Fibroblast of the aortic adventitia (primary cell): ENCODE results near the gene KLF13. TPM values are rescaled to one million over a fixed set of nuclear protein-coding genes. Genes with fewer than 3 reads are reported as not detected.
"Not testable (repeated sequence)": the region's sequence is repeated elsewhere in the genome, so short reads cannot be mapped to it uniquely, and the experiment has no call there.

Source experiments
- DNase-seq: peaks from one replicate; pipeline ENCODE4 v3.0.0-alpha.2; 2010; ENCODE audit warnings: low read depth
- H3K4me3 ChIP-seq: 2 replicates; pipeline ENCODE4 v1.5.1; 2011; ENCODE audit warnings: low read depth, mild to moderate bottlenecking, control low read depth, low read length, moderate library complexity
- total RNA-seq: library from RNA; depleted of rRNA; stranded (reverse); fragments of >200 nt; gene quantifications from 2 replicates; pipeline ENCODE4 v1.2.3, GENCODE V29; 2012; ENCODE audit warnings: low replicate concordance
- TF ChIP-seq, protein P1 (sequence below): IDR thresholded peaks from 2 replicates; pipeline ENCODE4 v1.5.1; 2011; ENCODE audit warnings: mild to moderate bottlenecking, low read length, control low read depth, inconsistent platforms; ENCODE audit not compliant: insufficient read depth

Gene KLF13
- total RNA-seq, 1 donor: 40.4 TPM

DNA sequence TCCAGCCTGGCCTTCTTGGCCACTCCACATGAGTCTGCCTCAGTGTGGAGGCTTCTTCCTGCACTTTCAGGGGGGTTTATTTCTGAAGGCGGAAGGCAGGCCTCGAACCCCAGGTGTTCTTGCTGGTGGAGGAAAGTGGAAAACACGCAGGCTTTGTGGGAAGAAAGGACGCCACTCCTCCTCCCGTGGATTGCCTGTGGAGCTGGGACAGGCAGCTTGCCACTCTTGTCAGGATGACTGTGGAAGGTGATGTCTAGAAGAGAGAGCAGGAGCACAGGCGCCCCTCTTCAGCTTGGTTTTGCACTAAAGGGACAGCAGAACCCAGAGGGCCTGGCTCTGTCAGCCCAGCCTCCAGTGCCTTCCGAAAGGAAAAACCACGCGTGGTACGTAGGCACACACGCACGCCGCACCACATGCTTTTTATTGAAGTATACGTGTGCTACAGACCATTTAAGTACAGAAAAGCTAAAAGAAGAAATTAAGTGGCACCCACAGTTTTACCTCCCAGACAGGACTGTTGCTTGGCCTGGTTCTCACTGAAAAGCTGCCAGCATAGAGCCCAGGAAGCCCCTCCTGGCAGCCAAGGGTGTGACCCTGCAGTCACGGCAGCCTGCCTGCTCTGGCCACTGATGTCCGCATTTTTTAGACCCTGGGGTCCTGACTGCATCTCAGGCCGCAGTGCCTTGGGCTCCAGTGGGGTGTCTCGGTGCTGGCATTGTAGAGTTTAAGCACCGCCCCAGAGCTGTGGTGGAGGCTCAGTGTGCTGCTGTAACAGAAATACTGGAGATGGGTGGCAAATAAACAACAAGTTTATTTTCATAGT, 21.6 kb downstream of the KLF13 start:
- no peak for DNase-seq
- H3K4me3 ChIP-seq: no peak overlapping the region
- TF ChIP-seq, protein P1, sequence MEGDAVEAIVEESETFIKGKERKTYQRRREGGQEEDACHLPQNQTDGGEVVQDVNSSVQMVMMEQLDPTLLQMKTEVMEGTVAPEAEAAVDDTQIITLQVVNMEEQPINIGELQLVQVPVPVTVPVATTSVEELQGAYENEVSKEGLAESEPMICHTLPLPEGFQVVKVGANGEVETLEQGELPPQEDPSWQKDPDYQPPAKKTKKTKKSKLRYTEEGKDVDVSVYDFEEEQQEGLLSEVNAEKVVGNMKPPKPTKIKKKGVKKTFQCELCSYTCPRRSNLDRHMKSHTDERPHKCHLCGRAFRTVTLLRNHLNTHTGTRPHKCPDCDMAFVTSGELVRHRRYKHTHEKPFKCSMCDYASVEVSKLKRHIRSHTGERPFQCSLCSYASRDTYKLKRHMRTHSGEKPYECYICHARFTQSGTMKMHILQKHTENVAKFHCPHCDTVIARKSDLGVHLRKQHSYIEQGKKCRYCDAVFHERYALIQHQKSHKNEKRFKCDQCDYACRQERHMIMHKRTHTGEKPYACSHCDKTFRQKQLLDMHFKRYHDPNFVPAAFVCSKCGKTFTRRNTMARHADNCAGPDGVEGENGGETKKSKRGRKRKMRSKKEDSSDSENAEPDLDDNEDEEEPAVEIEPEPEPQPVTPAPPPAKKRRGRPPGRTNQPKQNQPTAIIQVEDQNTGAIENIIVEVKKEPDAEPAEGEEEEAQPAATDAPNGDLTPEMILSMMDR: no peak

DNA sequence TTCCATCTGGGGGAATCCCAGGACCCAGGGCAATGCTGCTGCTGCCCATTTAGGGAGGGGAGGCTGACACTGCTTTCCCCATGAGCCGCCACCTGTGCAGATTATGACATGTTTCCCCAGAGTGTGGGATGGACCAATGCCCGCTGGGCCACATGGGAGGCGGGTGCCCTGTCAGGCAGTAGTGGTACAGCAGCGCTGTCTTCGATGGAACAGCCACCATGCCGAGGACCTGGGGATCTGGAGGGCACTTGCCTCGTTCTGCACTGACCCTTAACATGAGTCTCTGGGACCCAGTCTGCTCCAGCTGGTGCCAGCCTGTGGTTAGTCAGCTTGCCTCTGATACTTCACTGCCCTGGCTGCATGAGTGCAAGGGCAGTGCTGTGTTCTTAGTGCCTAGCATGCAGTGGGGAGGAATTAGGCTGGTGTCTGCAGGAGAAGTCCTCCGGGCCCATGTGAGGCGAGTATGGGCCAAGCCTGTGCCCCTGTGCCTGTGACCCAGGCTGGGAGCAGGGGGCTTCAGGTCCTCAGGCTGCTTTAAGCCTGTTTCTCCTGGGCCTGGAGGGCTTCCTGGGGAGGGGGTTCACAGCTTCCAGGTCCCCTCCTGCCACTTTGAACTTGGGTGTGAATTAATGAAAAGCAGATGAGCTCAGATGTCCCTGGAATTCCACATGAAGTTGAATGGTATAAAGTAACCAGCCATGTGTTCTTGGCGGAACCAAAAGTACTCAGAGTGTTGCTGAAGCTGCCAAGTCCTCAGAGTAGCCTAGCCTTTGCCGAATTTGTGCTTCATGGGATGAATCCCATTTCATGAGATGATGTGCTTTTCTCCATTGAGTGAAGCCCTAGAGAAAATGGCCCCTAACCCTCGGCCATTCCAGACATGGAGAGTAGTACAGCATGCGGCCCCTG, 22.9 kb downstream of the KLF13 start:
- no peak overlapping the region for H3K4me3 ChIP-seq
- DNase-seq: no peak
- TF ChIP-seq, protein P1: no peak

DNA sequence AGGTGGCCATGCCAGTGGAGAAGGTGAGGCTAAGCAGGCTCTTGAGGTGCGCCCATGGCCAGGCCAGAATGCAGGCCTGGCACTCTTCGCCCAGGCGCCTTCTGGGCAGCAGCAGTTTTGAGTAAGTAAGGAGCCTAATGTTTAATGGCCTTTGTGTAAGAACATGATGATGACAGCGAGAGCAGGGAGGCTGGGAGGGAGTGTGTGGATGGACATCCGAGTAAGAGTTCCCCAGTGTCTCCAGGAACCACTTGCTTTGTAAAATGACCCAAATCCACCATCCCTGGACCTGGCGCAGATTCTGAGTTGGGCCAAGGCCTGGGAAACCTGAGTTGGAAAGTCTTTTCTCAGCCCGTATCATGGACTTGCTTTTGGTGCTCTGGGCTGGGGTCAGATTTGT, 24.1 kb downstream of the KLF13 start:
- TF ChIP-seq, protein P1: no peak
- no peak for DNase-seq

DNA sequence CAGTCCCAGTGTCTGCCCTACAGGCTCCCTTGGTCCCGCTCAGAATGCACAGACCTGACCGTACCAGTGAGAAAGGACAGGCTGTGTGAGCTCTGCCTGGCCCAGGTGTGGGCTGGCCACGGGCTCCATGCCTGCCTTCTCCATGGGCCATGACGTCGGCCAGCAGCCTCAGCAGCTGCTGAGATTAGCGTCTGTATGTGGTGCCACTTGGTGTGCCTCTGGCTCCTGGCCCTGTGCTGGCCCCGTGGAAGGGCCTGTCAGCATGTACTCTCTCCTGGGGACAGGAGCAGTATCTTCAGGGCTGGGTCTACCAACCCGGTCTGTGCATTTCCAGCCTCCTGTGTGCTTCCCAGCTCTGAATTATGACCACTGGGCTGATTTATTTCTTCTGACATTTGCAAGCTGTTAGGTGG, 25.7 kb downstream of the KLF13 start:
- H3K4me3 ChIP-seq: no peak overlapping the region
- TF ChIP-seq, protein P1: no peak
- no peak for DNase-seq

More for the DNA sequence above, 24.1 kb downstream of the KLF13 start:
- H3K4me3 ChIP-seq: no peak overlapping the region

DNA sequence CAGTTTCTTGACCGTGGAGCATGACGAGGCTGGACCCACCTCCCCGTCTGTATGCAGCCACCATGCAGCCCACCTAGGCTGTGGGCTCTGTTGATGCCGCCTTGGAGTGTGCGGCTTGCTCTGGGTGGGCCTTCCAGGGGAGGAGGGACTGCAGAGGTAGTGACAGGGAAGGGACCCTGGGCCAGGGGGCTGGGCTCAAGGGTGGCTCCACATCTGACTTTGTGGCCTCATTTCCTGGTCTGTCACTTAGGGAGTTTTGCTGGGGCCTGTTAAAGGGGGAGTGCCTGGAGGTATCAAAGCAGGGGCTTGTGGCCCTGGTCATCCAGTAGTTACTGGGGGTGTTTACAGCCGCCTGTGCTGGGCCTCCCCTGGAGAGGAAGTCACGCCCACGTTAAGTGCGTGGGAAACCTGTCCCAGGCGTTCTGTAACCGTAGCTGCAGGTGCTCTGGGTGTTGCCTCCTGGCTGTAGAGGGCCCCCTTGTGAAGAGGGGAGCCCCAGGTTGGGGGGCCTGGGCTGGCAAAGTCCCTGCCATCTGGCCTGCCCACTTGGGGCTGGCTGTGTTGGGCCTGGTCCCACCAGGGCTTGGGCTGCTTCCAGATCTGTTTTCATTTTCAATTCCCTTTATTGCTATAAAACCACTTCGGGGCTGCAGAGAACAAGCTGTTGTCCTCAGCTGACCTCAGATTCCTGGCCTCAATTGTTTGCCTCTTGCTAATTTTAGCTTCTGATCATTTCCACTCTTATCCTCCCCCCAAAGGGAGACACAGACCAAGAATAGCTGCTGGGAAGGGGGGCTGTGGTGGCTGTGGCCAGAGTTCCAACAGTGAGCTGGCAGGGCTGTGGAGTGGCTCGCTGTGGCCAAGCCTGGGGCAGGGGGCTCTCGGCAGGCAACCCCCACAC, 26.5 kb downstream of the KLF13 start:
- TF ChIP-seq, protein P1: no peak
- H3K4me3 ChIP-seq: peak overlapping the region; percentile 25
- DNase-seq: peak; percentile 92

DNA sequence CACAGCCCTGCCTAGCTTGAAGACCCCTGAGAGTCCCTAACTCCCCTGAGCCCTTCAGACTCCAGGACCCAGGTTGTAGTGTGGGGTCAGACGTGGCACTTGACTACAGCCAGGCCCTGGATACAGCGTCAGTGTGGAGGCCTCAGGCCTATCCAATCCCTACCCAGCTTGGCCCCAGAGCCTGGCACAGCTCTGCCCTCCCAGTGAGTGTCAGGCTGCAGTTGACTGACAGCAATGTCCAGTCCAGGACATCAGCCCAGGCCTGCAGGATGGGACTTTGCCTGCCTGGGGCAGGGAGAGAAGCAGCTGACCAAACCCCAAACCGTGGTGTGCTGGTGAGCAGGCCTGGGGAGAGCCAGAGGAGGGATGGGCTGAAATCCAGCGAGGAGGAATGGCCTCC, 27.3 kb downstream of the KLF13 start:
- no peak overlapping the region for H3K4me3 ChIP-seq
- TF ChIP-seq, protein P1: no peak
- DNase-seq: peak; percentile 41

DNA sequence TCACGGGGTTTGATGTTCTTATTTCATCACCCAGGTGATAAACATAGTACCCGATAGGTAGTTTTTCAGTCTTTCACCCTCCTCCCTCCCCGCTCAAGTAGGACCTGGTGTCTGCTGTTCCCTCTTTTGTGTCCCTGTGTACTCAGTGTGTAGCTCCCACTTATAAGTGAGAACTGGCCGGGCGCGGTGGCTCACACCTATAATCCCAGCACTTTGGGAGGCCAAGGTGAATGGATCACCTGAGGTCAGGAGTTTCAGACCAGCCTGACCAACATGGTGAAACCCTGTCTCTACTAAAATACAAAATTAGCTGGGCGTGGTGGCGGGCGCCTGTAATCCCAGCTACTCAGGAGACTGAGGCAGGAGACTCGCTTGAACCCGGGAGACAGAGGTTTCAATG, 29.5 kb downstream of the KLF13 start:
- H3K4me3 ChIP-seq, DNase-seq: not testable (repeated sequence)
